ENCODE results near the gene PAPSS2.

- no peak for TF ChIP-seq CTCF (IDR thresholded peaks at IDR 0.05; ENCODE audit: insufficient read depth, low read length, poor library complexity, severe bottlenecking)
- no peak for TF ChIP-seq EZH2phosphoT487 (conservative IDR thresholded peaks at IDR 0.05; ENCODE audit: low read length)
Measured at GRCh38 chr10:87751274-87751673, 91.6 kb downstream of the PAPSS2 start.

Data from SU-DHL-6 (cell line).